ENCODE results near the gene CELF4. TPM values are rescaled to one million over a fixed set of nuclear protein-coding genes. Genes with fewer than 3 reads are reported as not detected.

CELF4 gene
- polyA plus RNA-seq, 1 donor (not counting 4 experiments of a cell fraction or from before 2014, with no cell fraction given): not detected

GRCh38 chr18:37486848-37487247 is 78.8 kb downstream of the CELF4 start:
- H3K79me2 ChIP-seq (ENCODE audit: control insufficient read depth, insufficient read depth, low read length): no peaks in the 10 kb centered on the region
- no peak overlapping the region for H3K9ac ChIP-seq (ENCODE audit: control insufficient read depth, extremely low read depth, insufficient read depth, low read length)
- H3K4me3 ChIP-seq (ENCODE audit: control insufficient read depth in 2 of 3, extremely low read depth in 1 of 3, insufficient read depth in 2 of 3, low read depth in 1 of 3, low read length in 3 of 3): no peak overlapping the region
- H3K4me1 ChIP-seq (ENCODE audit: control insufficient read depth, extremely low read depth, insufficient read depth, low read length): no peaks in the 10 kb centered on the region
- FAIRE-seq: no peak
- dilution Hi-C loops (cut with MboI; ENCODE audit: extremely low pct_ligation_motif_present, low sequenced_read_pairs): no loop called here
- H3K36me3 ChIP-seq (ENCODE audit: control insufficient read depth in 2 of 2, extremely low read depth in 1 of 2, insufficient read depth in 2 of 2, low read length in 2 of 2): no peaks in the 10 kb centered on the region
- H4K20me1 ChIP-seq (ENCODE audit: control insufficient read depth, extremely low read depth, insufficient read depth, low read length): no peaks in the 10 kb centered on the region
- no peak overlapping the region for H3K4me2 ChIP-seq (ENCODE audit: control insufficient read depth, extremely low read depth, insufficient read depth, low read depth, low read length)
- H3K27ac ChIP-seq (ENCODE audit: control insufficient read depth, insufficient read depth, low read length): no peak overlapping the region
- no peaks in the 10 kb centered on the region for H3K9me3 ChIP-seq (ENCODE audit: control insufficient read depth, low read depth, low read length)
- no peak for TF ChIP-seq CTCF (optimal IDR thresholded peaks at IDR 0.05 in 1 of 3, IDR thresholded peaks at IDR 0.05 in 1 of 3, conservative IDR thresholded peaks at IDR 0.05 in 1 of 3; ENCODE audit: extremely low read depth in 1 of 3, insufficient read depth in 2 of 3, low read length in 3 of 3)
- TF ChIP-seq EZH2 (IDR thresholded peaks at IDR 0.05; ENCODE audit: low read length): no peak
- peaks cover 30% of the 10 kb centered on the region for H3K27me3 ChIP-seq (ENCODE audit: control insufficient read depth, extremely low read depth, insufficient read depth, low read length)
- no peak for DNase-seq (ENCODE audit: low read depth, low spot score)
- no peaks in the 10 kb centered on the region for H3K9me1 ChIP-seq (ENCODE audit: control insufficient read depth, extremely low read depth, insufficient read depth, low read length)
- H2AFZ ChIP-seq (ENCODE audit: control insufficient read depth, low read length): no peak overlapping the region

- no peak overlapping the region for H3K9ac ChIP-seq (ENCODE audit: control insufficient read depth, extremely low read depth, insufficient read depth, low read length)
- H3K4me2 ChIP-seq (ENCODE audit: control insufficient read depth, extremely low read depth, insufficient read depth, low read depth, low read length): peak overlapping the region; percentile 51
- peak; percentile 15 for DNase-seq (ENCODE audit: low read depth, low spot score)
Observed at GRCh38 chr18:37484983-37485834, 80.4 kb downstream of the CELF4 start.

More at GRCh38 chr18:37484983-37485834, 80.4 kb downstream of the CELF4 start:
- Histone ChIP-seq H3K4me1 (ENCODE audit: control insufficient read depth, extremely low read depth, insufficient read depth, low read length) (no peaks in the 10 kb centered on the region), H3K27ac (ENCODE audit: control insufficient read depth, insufficient read depth, low read length) (no peak overlapping the region), H3K9me3 (ENCODE audit: control insufficient read depth, low read depth, low read length) (no peaks in the 10 kb centered on the region), H3K36me3 (ENCODE audit: control insufficient read depth in 2 of 2, extremely low read depth in 1 of 2, insufficient read depth in 2 of 2, low read length in 2 of 2) (no peaks in the 10 kb centered on the region), H2AFZ (ENCODE audit: control insufficient read depth, low read length) (no peak overlapping the region), H4K20me1 (ENCODE audit: control insufficient read depth, extremely low read depth, insufficient read depth, low read length) (no peaks in the 10 kb centered on the region), H3K79me2 (ENCODE audit: control insufficient read depth, insufficient read depth, low read length) (no peaks in the 10 kb centered on the region), H3K27me3 (ENCODE audit: control insufficient read depth, extremely low read depth, insufficient read depth, low read length) (peaks cover 30% of the 10 kb centered on the region), H3K9me1 (ENCODE audit: control insufficient read depth, extremely low read depth, insufficient read depth, low read length) (no peaks in the 10 kb centered on the region), H3K4me3 (ENCODE audit: control insufficient read depth in 2 of 3, extremely low read depth in 1 of 3, insufficient read depth in 2 of 3, low read depth in 1 of 3, low read length in 3 of 3) (peak overlapping the region in 1 of 3 experiments; percentile 11)
- FAIRE-seq: no peak
- no peak for TF ChIP-seq EZH2 (IDR thresholded peaks at IDR 0.05; ENCODE audit: low read length)
- peak in 2 of 3 experiments; percentile 51 to 56 for TF ChIP-seq CTCF (optimal IDR thresholded peaks at IDR 0.05 in 1 of 3, IDR thresholded peaks at IDR 0.05 in 1 of 3, conservative IDR thresholded peaks at IDR 0.05 in 1 of 3; ENCODE audit: extremely low read depth in 1 of 3, insufficient read depth in 2 of 3, low read length in 3 of 3)
- dilution Hi-C loops (cut with MboI; ENCODE audit: extremely low pct_ligation_motif_present, low sequenced_read_pairs): no loop called here

Measured in keratinocyte (primary cell).